Suppressor macrophage treated with lipopolysaccharide for 4 hours (primary cell): Measurements from ENCODE around the gene TBC1D17.

Source experiments
- DNase-seq: peaks from one replicate; pipeline ENCODE4 v3.0.0-alpha.2; 2020

The TBC1D17 gene

DNA sequence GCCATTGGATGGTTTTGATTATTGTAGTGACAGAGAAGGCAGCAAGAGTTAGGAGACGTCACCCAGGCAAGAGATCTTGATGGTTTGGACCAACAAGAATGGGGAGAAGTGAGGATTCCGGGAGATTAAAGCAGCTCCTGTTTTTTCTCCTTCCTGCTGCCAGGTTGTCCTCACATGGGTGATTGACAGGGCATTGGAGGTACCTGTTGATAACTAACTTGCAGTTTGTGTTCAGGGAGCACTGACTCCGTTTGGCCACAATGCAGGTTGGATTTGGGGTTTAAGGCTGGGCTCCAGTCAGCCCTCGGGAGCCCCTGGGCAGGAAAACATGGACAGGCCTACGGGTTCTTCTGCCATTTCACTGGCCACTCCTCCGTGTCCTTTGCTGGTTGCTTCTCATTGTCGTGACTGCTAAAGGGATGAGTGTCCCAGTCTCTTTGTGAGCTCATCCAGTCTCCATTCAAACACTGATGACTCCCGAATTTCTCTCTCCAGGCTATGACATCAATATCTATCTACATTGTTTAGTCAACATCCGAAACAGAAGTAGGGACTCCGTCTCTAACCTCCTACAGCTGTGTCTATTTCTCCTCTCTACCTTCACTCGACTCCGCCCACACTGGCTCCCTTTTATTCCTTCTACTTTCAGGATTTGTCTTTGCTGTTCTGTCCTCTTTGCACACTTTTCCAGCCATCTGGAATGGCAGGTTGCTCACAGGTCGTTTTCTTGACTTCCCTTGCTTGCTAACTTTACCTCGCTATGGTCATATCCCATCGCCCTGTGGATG lies 27.9 kb upstream of the TBC1D17 start:
- DNase-seq = no peak

- no peak for DNase-seq
Observed at GRCh38 chr19:49850221-49850486, 27.3 kb upstream of the TBC1D17 start.

DNA sequence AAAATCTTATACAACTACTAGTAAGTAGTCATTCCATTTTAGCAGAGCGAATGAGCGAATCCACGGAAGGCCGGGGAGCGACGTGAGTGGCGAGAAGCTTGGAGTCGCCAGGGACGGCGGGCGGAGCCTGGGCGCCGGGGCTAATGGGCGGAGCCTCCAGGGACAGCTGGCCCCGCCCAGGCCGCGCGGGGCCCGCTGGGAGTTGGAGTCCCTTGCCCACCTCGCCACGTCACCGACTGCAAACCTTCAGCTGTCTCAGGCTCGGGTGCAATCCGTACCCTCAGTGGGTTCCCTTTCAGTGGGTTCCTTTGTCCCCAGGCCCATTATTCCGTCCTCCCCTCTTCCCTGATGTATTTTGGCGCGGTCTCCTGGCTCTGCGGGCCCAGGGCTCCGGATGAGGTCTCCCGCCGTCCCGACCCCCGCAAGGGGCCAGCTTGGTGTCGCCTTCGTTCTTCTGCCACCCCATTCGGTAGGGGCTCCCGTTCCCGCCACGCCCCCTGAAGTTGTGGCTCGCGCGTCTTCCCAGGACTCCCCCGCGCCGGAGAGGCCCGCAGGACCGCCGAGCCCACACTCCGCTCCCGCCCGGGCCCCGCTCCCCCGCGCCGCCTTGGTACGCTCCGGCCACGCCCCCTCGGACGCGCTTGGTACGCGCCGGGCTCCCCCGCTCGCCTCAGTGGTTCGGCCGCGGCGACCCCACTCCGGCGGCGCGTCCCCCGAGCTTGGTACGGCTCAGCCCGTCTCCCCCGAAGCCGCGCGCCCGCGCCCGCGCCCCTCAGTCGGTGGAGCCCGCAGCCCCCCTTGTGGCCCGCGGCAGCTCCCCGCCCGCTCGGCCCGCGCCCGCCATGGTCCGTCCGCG lies 26.8 kb upstream of the TBC1D17 start, which contains the start of gene PTOV1:
Gene PTOV1, plus strand, starts transcription at position 673 of the 856 bp plus-strand sequence.
- DNase-seq = peak; percentile 97

DNA sequence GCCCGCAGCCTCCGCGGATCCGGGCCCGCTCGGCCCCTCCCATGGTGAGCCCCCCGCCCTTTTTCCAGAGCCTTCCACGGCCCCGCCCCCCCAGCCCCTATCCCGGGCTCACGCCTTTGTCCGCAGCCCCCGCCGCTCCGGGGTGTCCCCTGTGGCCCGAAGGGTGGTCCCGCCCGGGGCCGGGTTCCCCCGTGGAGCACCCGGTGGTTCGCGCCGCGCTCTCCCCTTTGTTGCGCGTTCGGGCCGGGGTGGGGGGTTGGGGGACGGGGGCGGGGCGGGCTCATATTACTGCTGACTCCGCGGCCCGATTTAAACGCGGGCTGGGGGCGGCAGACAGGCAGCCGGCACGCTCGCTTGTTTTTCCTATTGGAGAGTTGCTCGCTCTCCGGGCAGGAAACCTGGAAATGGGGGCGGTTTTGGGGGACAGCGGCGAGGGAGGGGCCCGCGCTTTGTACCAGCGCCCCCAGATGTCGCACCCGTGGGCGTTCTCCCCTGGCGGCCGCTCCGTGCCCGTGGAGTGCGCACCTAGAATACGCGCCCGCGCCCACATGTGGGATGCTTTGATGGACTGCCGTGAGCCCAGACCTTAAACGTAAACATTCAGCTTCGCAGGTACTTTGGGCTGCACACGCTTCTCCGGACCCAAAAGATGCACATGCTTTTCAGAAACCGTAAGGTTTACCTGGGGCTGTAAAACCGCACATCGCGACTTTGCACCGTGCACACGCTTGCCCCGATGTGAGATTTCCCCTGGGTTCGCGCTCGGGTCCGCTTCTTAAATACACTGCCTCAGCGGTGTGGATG lies 25.8 kb upstream of the TBC1D17 start:
- DNase-seq = no peak

DNA sequence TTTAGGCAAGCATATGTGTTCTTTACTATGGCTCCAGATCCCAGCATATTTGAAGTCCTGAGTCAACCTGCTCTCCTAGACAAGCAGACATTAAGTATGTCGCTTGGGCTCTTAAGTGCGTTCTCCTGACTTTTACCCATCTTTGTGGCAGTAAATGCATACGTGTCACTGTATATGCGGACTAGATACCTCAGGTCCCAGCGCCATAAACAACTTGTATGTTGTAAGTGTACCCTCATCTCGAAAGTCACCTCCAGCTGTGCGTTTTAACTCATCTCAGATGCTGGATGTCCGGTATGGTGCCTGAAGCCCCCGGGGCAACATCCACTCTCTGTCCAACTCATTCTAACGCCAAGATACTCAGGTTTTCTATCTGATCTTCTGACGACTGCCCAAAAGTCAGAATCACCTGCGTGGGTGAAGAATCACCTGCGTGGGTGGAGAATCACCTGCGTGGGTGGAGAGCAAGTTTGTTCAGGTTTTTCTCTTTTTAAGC lies 24.8 kb upstream of the TBC1D17 start:
- DNase-seq = no peak

DNA sequence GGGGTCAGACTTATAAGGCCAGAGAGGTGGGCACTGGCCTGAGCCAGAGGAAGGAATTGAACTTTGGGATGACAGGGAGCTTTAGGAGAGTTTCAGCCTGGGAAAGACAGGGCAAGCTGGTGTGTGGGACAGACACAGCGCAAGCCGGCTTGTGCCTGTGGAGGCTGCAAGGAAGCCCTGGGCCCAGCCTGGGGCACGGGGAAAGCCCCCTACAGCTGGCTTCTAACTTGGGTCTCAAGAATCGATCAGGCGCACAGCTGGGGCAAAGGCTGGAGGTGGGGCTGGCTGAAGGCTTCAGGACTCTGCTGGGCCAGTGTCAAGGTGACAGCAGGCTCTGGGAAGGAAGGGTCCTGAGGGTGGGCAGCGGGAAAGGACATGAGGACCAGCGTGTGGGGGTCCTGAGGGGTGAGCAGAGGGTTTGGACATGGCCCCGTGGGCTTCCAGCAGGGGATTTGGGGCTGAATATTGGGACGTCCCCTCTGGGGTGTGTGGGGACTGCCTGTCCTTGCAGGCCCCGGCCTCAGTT lies 23.6 kb upstream of the TBC1D17 start:
- DNase-seq = no peak

GRCh38 chr19:49854378-49855263 lies 22.9 kb upstream of the TBC1D17 start:
- DNase-seq = no peak

DNA sequence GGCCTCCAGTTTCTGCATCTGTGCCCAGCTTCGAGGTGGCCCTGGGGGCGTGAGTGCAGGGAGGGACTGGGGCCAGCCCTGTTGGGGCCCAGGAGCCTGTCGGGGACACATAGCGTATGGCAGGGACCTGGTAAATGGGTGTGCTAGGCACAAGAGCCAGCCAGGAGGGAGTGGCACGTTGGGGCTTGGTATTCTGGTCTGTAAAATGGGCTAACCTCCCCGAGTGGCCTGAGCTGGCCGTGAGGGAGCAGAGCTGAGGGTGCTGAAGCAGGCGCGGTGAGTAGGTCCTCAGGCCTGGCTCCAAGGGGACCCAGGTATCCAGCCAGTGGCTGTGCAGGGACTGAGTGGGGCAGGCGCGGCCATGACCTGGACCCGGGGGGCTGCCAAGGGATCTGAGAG lies 22.2 kb upstream of the TBC1D17 start:
- DNase-seq = no peak

- no peak for DNase-seq
Observed at GRCh38 chr19:49855676-49856573, 21.6 kb upstream of the TBC1D17 start.

- no peak for DNase-seq
Observed at GRCh38 chr19:49856574-49857021, 20.9 kb upstream of the TBC1D17 start.

DNA sequence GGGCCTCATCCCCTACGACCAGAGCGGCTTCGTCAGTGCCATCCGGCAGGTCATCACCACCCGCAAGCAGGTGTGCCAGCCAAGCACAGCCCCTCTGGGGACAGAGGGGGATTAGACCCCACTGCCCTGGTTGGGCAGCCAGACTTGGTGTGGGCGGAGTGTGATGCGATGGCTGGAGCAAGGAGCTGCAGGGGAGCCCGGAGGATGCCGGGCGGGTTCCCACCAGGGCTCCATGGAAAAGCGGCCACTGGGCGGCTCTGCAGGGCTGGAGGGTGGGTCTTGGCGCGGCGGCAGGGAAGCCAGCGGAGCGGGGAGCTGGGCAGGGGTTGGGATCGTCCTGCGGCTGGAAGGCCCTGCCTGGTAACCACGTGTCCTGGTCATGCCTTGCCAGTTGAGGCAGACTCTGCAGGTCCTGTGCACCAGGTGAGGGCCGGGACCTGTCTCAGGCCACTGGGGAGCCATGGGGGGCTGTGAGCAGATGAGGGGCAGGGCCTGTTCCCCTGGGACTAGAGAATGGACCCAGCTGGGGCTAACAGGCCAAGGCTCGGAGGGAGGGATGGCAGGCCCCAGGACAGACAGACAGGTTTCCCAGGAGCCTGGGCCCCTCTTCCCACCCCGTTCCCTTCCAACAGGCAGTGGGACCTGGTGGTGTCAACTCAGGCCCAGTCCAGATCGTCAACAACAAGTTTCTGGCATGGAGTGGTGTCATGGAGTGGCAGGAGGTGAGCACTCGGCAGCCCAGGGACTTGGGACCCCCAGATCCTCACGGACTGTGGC lies 20.3 kb upstream of the TBC1D17 start:
- no peak for DNase-seq

- DNase-seq = no peak
Observed at GRCh38 chr19:49857838-49858087, 19.7 kb upstream of the TBC1D17 start.

DNA sequence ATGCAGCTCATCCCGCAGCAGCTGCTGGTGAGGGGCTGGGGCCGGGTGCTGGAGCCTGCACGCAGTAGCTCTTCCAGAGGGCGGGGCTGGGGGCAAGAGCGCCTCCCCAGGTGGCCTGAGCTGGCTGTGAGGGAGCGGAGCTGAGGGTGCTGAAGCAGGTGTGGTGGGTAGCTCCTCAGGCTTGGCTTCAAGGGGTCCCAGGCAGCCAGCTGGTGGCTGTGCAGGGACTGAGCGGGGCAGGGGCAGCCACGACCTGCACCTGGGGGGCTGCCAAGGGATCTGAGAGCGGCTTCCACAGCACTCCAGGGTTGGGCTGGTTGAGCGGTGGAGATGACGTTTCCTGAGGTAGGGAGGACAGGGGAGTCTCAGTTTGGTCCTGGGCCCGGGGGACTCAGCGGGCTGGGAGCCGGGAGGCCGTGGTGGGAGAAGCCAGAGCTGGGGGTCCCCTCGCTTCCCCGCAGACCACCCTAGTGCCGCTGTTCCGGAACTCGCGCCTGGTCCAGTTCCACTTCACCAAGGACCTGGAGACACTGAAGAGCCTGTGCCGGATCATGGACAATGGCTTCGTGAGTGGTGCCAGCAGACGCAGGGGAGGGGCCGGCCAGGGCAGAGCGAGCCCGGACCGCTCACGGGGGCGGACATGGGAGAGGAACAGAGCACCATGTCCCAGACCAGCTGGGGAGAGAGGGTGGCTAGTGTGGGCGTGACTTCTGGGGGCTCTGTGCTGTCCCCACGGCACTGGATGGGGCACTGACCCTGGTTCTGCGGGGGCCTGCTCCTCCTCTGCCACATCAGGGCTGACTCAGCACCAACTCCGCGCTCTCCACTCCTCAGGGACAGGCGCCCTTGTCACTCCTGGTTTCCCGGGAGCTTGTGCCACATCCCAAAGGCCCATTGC lies 19.2 kb upstream of the TBC1D17 start:
- no peak for DNase-seq

GRCh38 chr19:49859682-49860335 lies 17.7 kb upstream of the TBC1D17 start:
- no peak for DNase-seq

DNA sequence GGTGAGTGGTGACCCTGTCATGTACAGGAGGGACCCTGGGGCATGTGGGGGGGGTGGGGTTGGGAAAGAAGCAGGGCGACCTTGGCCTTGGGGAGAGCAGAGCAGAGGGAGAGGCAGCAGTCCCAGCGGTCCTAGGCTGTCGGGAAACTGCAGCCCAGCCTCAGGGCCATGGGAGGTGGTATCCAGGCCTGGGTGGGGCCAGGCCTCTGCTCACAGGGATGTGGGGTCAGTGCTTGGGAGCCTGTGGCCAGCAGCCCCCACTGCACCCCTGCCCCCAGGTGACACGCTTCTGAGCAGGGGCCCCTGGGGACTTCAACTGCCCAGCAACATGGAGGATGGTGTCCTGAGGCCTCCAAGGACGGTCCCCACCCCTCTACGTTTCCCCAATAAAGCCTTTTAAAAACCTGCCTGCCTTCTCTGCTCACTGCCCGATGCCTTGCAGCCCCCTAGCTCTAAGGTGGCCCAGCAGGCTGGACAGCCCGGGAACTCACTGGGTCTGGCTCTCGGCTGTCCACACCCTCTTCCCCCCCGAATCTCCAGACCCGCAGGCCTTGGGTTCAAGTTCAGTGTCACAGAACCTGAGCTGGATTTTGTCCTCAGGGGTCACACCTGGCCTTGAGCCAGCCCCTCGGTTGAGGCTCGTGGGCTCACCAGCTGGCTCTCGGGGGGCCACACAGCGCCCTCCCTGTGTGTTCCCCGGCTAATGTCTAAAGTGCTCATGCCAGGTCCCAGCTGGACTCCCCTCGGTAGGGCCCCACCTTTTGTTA lies 17.0 kb upstream of the TBC1D17 start:
- DNase-seq = no peak

- DNase-seq = no peak
Observed at GRCh38 chr19:49861107-49861506, 16.4 kb upstream of the TBC1D17 start.

- no peak for DNase-seq
Observed at GRCh38 chr19:49861541-49862378, 15.7 kb upstream of the TBC1D17 start.
